D721Med (cell line): Measurements from ENCODE around the gene SHROOM4.

Source experiments
- DNase-seq: peaks from one replicate; pipeline ENCODE4 v3.0.0; 2011; ENCODE audit warnings: low spot score; ENCODE audit not compliant: insufficient read length
- FAIRE-seq: peaks from 2 replicates; lab custom pipeline; 2011; peaks lifted over from hg19 to GRCh38; lab: Jason Lieb, UNC
- CTCF ChIP-seq: IDR thresholded peaks from 2 replicates; pipeline ENCODE4 v1.5.1; 2012; ENCODE audit warnings: mild to moderate bottlenecking, control low read depth; ENCODE audit not compliant: insufficient read depth; ENCODE audit errors: missing control alignments

SHROOM4 gene

DNA sequence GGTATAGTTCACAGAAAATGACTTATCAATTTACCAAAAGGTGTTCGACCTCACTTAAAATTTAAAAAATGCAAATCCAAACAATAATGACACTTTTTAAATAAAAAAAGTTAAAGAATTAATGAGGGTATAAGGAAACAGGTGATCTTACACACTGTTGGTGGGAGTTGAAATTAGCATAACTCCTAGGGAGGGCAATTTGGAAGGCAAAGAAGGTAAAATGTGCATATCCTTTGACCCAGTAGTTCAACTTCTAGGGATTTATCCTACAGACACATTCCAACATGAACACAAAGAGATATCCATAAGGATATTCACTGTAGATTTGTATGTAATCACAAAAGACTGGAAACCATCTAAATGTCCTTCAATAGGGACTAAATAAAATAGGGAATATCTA lies 199.5 kb downstream of the SHROOM4 start:
- FAIRE-seq: no peak
- TF ChIP-seq CTCF: no peak
- DNase-seq: no peak

DNA sequence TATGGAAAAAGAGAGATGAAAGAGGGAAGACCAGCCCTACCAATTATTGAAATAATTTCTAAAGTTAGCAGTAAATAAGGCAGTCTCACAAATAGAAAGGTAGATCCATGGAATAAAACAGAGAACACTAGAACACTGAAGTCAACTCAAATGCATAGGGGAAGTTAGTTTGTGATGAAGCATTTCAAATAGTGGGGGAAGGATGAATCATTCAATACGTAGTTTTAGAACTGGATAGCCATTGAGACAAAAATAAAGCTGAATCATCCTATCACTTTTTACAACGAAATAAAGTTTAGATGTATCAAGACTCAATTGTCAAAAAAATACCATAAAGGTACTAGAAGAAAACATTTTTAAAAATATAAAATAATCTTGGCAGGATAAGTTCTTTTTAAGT lies 200.1 kb downstream of the SHROOM4 start:
- no peak for FAIRE-seq
- DNase-seq: no peak
- no peak for TF ChIP-seq CTCF

DNA sequence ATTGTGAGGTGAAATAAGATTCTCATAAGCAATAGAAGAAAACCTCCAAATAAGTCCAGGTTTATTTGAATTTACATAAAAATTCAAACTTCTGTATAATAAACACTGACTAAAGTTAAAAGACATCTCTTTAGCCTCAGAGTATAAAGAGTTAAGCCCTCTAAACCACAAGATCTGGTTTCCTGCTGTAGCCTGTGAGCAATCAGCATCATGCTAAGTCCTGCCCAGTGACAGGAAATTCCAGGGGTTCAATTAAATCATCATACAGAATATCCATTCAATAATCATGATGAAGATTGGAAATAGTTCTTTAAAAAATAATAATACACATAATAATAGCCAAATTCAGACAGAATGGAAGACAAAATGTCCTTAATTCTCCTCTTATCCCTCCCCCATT lies 204.2 kb downstream of the SHROOM4 start:
- no peak for TF ChIP-seq CTCF
- FAIRE-seq: no peak

DNA sequence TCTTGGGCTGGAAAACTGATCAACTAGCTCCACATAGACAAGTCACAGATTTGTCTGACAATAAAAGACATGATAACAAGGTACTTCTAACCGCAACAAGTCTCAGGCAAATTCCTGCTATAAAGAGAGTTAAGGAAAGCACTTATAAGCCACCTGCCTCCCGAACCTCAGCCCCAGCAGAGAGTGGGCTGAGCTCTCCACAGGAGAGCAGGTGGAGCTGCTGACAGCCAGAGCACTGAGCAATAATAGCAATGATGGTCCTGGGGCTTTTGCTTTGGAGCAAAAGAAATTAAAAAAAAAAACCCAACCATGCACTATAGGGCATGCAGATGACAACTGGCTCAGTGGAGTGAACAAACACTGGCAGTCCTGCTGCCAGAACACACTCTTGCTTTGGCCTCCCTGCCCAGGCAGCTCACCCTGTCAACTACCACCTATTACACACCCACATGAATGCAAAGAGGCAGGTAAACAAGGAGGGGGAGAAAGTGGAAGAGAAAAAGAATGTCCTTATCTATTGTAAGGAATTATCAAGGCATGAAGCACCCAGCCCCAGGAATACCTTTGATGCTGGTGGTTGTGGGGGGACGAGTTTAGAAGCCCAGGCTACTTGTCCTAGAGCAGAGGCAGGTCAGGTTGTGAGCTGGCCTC lies 207.6 kb downstream of the SHROOM4 start:
- FAIRE-seq (no peak), DNase-seq (no peak)
- no peak for TF ChIP-seq CTCF

More for the DNA sequence above, 204.2 kb downstream of the SHROOM4 start:
- DNase-seq: no peak

DNA sequence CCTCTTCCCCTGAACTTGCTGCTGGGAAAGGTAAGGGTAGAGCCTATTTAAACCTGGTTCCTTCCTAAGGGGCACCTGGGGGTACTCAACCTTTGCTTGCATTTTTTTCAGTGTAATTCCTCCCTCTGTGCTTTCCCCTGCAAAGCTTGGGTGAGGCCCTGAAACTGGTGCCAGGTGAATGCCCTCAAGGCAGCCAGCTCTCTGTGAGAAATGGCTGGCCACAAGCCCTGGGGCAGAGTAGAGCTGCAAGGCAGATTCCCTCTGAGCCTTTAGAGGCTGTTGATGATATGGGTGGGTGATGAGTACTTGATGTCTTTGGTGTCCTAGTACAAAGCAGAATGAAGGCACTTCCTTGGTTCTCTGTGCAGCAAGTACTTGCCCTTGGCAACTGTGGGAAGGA lies 217.9 kb downstream of the SHROOM4 start:
- TF ChIP-seq CTCF: no peak
- DNase-seq (no peak), FAIRE-seq (no peak)

GRCh38 chrX:50594788-50595187 lies 219.2 kb downstream of the SHROOM4 start:
- no peak for DNase-seq
- TF ChIP-seq CTCF: no peak
- no peak for FAIRE-seq

- DNase-seq (no peak), FAIRE-seq (no peak)
- TF ChIP-seq CTCF: no peak
Observed at GRCh38 chrX:50586980-50587379, 227.0 kb downstream of the SHROOM4 start.
